Psoas muscle (tissue), 8 donors: ENCODE results near the gene FBXW9. TPM values are rescaled to one million over a fixed set of nuclear protein-coding genes. Genes with fewer than 3 reads are reported as not detected.
"Not testable (repeated sequence)": the region's sequence is repeated elsewhere in the genome, so short reads cannot be mapped to it uniquely, and the experiment has no call there.

ENCODE experiments used
- ATAC-seq, 4 donors: fragments of 200-7000 bp; cut with Tn5 transposase; one replicate each; pipeline ENCODE4 v1.9.1; 2020; ENCODE audit warnings: moderate library complexity in 3 of 4, mild to moderate bottlenecking in 2 of 4
- DNase-seq, 2 donors: peaks; one replicate each; pipeline ENCODE4 v3.0.0-alpha.2; 2020
- H3K27ac ChIP-seq: fragments of 200-600 bp; one replicate; pipeline ENCODE4 v1.8.0; 2022
- H3K27me3 ChIP-seq, 3 donors: fragments of 200-600 bp in 1 of 3; one replicate each; pipeline versions ENCODE4 v1.6.1 to v1.8.0; 2013 to 2022; ENCODE audit warnings: low read length in 2 of 3, mild to moderate bottlenecking in 2 of 3, moderate library complexity in 1 of 3; ENCODE audit not compliant: insufficient read depth in 3 of 3
- H3K36me3 ChIP-seq, 2 donors: fragments of 200-600 bp in 1 of 2; one replicate each; pipeline versions ENCODE4 v1.6.1 to v1.8.0; 2013 to 2022; ENCODE audit warnings: low read depth in 1 of 2, mild to moderate bottlenecking in 1 of 2, moderate library complexity in 1 of 2; ENCODE audit not compliant: insufficient read depth in 1 of 2
- H3K4me1 ChIP-seq: fragments of 200-600 bp; one replicate; pipeline ENCODE4 v1.8.0; 2022
- H3K4me3 ChIP-seq: fragments of 200-600 bp; one replicate; pipeline ENCODE4 v1.8.0; 2022; ENCODE audit warnings: mild to moderate bottlenecking
- H3K9me3 ChIP-seq: fragments of 200-600 bp; one replicate; pipeline ENCODE4 v1.8.0; 2022
- WGBS, 3 donors: extraction: QIAGEN DNeasy Blood & Tissue Kit; methylation state at CpG; one replicate each; pipeline versions ENCODE4 v1.1.6 to v1.1.7; 2013; 5-methylcytosine and 5-hydroxymethylcytosine counted together
- intact Hi-C, 2 donors: fragments of 100-400 bp; cut with DNase I; formaldehyde crosslinking; loops; one replicate each; pipeline versions ENCODE4 v1.11.0 to v1.14.2; 2022
- polyA plus RNA-seq, 3 donors: library from polyadenylated mRNA; stranded (reverse); fragments of 200-250 nt; gene quantifications; one replicate each; pipeline ENCODE4 v1.2.3, GENCODE V29; 2013
- total RNA-seq, 4 donors: library from RNA; stranded (reverse); fragmentation: NEBNext Ultra II Directional in 2 of 4; extraction: Animal tissue kit (Norgen Biotek cat#: 25700) in 2 of 4; gene quantifications; one replicate each; pipeline versions ENCODE4 v1.2.1 to v1.2.4, GENCODE V29; 2021 to 2023
- TF ChIP-seq, protein P1 (sequence below): fragments of 200-600 bp; IDR thresholded peaks from one replicate; pipeline ENCODE4 v1.8.0; 2022; ENCODE audit warnings: antibody characterized with exemption
- donor health status: healthy with polysubstance abuse.
- donor health status: DM: no; HTN: no; CAD: no; lungs with moderate emphysema.
- donor health status: Bipolar disorder and iron deficiency.
- donor health status: healthy.
- donor health status: DM: yes; HTN: yes; CAD: no.
- donor health status: DM: no; HTN: no; CAD: no.
- donor health status: DM: no; HTN: no; CAD: no.
- donor health status: DM: yes; HTN: yes; CAD: no.

FBXW9 gene
- total and polyA plus RNA-seq, 7 donors, result 1.2 to 9.2 (median 2.2) TPM

DNA sequence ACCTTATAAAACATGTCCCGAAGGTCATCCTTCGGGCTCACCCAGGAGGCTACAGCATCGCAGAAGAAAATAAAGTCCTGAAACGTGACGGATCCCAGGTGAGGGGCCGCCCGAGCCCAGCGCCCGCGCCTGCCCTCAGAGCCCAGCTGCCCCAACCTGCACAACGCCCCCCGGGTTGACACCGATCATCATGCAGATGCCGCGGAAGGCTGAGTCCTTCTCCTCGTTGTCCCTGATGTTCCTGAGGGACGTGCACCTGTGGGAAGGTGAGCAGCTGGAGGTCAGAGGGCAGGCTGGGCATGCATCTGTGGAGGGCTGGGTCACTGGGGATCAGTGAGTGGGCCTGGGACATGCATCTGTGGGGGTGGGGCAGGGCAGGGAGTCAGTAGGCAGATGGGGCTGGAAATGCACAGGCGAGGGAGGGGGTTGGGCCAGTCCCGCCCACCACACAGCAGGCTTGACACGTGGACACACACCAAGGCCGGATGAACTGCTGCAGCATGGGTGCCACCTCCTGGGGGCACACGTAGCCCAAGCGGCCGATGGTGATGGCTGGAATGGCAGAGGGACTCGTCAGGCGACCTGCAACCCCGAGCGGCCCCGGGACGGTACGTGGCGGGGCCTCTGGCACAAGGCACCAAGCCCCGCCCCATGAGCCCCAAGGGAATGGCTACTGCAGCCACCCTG lies 5.3 kb upstream of the FBXW9 start:
- no peak for ATAC-seq
- H3K4me3 ChIP-seq, result no peak overlapping the region
- H3K27me3 ChIP-seq, result no peaks in the 10 kb centered on the region
- H3K9me3 ChIP-seq, result no peaks in the 10 kb centered on the region
- no peaks in the 10 kb centered on the region for H3K4me1 ChIP-seq
- intact Hi-C loops, result no loop called here
- TF ChIP-seq, protein P1, sequence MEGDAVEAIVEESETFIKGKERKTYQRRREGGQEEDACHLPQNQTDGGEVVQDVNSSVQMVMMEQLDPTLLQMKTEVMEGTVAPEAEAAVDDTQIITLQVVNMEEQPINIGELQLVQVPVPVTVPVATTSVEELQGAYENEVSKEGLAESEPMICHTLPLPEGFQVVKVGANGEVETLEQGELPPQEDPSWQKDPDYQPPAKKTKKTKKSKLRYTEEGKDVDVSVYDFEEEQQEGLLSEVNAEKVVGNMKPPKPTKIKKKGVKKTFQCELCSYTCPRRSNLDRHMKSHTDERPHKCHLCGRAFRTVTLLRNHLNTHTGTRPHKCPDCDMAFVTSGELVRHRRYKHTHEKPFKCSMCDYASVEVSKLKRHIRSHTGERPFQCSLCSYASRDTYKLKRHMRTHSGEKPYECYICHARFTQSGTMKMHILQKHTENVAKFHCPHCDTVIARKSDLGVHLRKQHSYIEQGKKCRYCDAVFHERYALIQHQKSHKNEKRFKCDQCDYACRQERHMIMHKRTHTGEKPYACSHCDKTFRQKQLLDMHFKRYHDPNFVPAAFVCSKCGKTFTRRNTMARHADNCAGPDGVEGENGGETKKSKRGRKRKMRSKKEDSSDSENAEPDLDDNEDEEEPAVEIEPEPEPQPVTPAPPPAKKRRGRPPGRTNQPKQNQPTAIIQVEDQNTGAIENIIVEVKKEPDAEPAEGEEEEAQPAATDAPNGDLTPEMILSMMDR, result no peak
- no peak overlapping the region for H3K27ac ChIP-seq
- no peak for DNase-seq
- peaks cover 12 to 88% of the 10 kb centered on the region in 2 donors for H3K36me3 ChIP-seq
- 85 to 88% (median 87%) methylated on average over 28 to 33 of the region's 33 CpGs for WGBS, 3 donors

DNA sequence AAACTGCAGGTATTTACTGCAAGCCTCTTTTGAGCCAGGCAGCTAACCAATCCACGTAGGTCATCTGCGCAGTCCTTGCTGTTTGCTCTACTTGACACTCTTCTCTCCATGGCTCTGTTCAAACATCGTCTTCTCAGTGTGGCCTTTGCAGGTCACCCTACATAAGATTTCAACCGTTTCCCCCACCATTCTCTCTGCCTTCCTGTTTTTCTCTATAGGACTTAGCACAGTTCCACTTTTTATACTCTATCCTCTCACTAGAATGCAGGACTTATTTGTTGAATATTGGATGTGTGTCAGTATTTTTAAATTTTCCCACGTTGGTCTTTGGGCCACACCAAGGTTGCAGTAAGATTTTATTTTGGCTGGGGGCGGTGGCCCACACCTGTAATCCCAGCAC lies 1.7 kb upstream of the FBXW9 start:
- ATAC-seq (no peak), DNase-seq (no peak)
- Histone ChIP-seq H3K9me3 (no peaks in the 10 kb centered on the region), H3K4me3 (no peak overlapping the region), H3K36me3 (peaks cover 6 to 52% of the 10 kb centered on the region in 2 donors), H3K27me3 (no peaks in the 10 kb centered on the region), H3K27ac (no peak overlapping the region), H3K4me1 (peaks cover 10% of the 10 kb centered on the region)
- 74 to 87% (median 76%) methylated on average over 6 of the region's 6 CpGs for WGBS, 3 donors
- intact Hi-C loops, result no loop called here
- TF ChIP-seq, protein P1, result no peak

DNA sequence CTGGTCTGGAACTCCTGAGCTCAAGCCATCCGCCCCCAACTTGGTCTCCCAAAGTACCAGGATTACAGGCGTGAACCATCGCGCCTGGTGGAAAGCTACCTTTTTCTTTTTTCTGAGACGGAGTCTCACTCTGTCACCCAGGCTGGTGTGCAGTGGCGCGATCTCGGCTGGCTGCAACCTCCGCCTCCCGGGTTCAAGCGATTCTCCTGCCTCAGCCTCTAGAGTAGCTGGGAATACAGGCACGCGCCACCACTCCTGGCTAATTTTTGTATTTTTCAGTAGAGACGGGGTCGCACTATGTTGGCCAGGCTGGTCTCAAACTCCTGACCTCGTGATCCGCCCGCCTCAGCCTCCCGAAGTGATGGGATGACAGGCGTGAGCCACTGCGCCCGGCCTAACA lies 994 bp upstream of the FBXW9 start:
- DNase-seq, ATAC-seq, H3K4me1 ChIP-seq, H3K27ac ChIP-seq, intact Hi-C loops, H3K27me3 ChIP-seq, H3K9me3 ChIP-seq: not testable (repeated sequence)
- WGBS, 3 donors, result 93 to 95% (median 94%) methylated on average over 22 of the region's 22 CpGs
- peak overlapping the region; percentile 93 for H3K4me3 ChIP-seq
- H3K36me3 ChIP-seq, result peaks cover 6 to 45% of the 10 kb centered on the region in 2 donors

DNA sequence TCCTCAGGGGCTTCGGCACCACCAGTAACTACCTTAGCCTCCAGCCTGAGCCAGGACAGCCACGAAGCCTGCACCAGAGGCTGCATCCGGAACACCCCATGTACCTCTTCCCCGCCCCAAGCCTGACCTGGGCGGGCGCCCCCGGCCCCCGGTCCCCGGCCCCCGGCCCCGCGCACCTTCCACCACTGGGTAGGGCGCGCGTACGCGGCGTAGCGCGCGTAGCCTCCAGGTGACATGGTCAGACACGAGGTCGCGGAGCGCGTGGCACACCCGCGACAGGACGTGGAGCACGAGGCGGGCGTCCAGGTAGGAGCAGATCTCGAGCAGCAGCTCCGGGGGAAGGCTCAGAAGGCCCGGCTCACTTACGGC lies 450 bp downstream of the FBXW9 start:
- intact Hi-C loops, result no loop called here
- H3K36me3 ChIP-seq, result peaks cover 4 to 31% of the 10 kb centered on the region in 2 donors
- DNase-seq (no peak), ATAC-seq (peak; percentile 9 to 28 (median 18))
- no peaks in the 10 kb centered on the region for H3K27me3 ChIP-seq
- no peaks in the 10 kb centered on the region for H3K9me3 ChIP-seq
- peak overlapping the region; percentile 93 for H3K4me3 ChIP-seq
- WGBS, 3 donors, result 2 to 3% (median 3%) methylated on average over 26 to 36 of the region's 36 CpGs
- peak overlapping the region; percentile 88 for H3K27ac ChIP-seq
- H3K4me1 ChIP-seq, result peaks cover 10% of the 10 kb centered on the region
- TF ChIP-seq, protein P1, result no peak

DNA sequence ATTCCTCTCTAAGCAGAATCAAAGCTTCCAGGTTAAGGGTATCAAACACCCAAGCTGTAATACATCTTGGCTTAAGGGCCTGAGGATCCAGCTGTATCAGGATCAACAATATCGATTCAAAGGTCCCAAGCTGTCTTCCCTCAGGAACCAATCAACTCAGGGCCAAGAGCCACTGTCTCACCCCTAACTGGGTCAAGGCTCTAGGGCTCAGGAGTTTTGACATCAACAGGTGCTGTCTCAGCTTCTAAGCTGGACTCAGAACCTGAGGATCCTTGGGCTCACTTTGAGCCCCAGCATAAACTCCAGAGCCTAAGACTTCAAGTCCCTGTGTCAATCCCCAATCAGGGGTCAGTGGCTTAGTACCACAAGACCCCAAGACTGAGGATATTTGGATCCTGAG lies 917 bp downstream of the FBXW9 start:
- TF ChIP-seq, protein P1, result no peak
- 55 to 76% (median 66%) methylated on average over 1 of the region's 1 CpG for WGBS, 3 donors
- H3K27me3 ChIP-seq, result no peaks in the 10 kb centered on the region
- DNase-seq (no peak), ATAC-seq (no peak)
- intact Hi-C loops, result no loop called here
- H3K36me3 ChIP-seq, result peaks cover 0 to 26% of the 10 kb centered on the region in 2 donors
- H3K4me1 ChIP-seq, result peaks cover 10% of the 10 kb centered on the region
- no peaks in the 10 kb centered on the region for H3K9me3 ChIP-seq
- H3K27ac ChIP-seq, result no peak overlapping the region
- peak overlapping the region; percentile 93 for H3K4me3 ChIP-seq
